GM18868 (cell line): ENCODE results near the gene GDF7.

Source experiments
- ATAC-seq: cut with Tn5 transposase; IDR thresholded peaks from one replicate; pipeline ENCODE4 v1.9.1; 2021; ENCODE audit warnings: mild to moderate bottlenecking, moderate library complexity; ENCODE audit not compliant: unreplicated experiment

The GDF7 gene

GRCh38 chr2:20643060-20643459 is 23.9 kb upstream of the GDF7 start:
- no peak for ATAC-seq

DNA sequence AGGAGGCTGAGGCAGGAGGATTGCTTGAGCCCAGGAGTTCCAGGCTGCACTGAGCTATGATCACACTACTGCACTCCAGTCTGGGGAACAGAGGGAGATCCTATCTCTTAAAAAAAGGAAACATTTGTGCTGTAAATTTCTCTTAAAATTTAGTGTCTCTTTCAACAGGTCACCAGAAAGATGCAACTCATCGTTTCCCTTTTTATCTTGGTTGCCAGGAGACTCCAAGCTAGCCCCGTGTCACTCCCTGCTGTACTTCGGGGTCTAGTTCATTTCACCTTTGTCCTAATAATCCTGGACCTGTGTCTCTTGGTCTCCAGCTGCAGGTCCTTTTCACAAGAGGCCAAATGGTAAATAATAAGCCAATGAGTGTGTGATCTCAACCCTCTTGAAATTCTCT is 23.1 kb upstream of the GDF7 start:
- no peak for ATAC-seq

- ATAC-seq, result no peak
Observed at GRCh38 chr2:20645301-20645701, 21.6 kb upstream of the GDF7 start.

DNA sequence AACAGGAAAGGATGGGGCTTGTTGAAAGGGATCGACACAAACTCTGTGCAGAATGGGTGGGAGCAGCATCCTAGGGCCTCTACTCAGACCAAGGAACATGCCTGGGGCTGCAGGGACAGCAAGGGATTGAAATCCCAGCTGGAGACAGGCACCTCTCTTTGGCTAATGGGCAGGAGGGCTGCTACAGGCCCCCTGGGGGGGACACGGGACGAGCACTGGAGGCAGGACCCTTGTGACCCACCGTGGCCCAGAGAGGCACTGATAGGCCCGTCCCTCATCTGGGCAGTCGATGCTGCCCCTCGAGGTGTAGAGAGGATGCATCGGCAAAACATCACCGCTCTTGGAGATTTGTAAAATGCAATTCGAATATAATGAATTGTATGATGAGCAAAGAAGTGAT is 21.2 kb upstream of the GDF7 start:
- no peak for ATAC-seq

- ATAC-seq, result no peak
Observed at GRCh38 chr2:20646446-20646845, 20.5 kb upstream of the GDF7 start.

- no peak for ATAC-seq
Observed at GRCh38 chr2:20647211-20647610, 19.7 kb upstream of the GDF7 start.

GRCh38 chr2:20647738-20648137 is 19.2 kb upstream of the GDF7 start:
- ATAC-seq, result no peak

GRCh38 chr2:20648206-20648605 is 18.7 kb upstream of the GDF7 start:
- ATAC-seq, result no peak

GRCh38 chr2:20648831-20649230 is 18.1 kb upstream of the GDF7 start:
- ATAC-seq, result no peak

- no peak for ATAC-seq
Observed at GRCh38 chr2:20649576-20649975, 17.4 kb upstream of the GDF7 start.

DNA sequence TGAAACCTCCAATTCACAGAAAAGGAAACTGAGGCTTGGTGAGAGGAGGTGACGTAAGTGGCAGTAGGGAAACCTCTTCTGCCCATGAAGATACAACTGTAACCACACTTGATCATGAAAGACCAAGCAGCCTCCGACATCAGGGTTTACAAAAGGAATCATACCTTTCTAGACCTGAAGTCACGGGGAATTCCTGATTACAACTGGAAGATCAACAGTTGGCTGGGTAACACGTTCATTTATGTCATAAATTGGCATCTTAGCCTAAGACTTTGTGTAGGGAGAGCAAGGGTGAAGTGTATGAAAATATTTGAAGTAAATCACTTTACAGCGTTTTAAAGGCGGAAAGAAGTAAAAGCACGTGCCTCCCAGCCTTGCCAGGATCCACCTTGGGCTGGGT is 17.0 kb upstream of the GDF7 start:
- ATAC-seq, result no peak

DNA sequence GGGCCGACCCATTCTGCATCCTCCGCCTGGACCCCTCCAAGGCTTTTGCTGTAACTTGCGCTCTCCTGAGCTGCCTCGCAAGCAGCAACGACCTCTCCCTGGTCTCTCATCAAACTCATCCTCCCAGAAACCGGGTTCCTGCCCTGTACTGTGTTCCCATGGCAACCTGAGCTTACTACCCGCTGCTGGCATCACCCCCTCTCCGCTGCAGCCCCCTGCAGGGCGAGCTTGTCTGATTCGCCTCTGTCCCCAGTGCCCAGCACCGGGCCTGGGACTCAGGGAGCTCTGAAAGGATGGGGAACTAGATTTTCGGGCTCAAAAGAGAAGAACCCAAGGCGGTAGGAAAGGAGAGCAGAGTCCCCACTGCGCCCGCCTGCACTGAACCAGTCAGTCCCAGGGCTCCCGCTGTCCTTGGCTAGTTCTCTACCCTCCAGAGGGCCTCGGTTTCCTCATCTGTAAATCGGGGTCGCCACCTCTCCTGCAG is 16.5 kb upstream of the GDF7 start:
- ATAC-seq, result peak; percentile 17

- ATAC-seq, result peak; percentile 93
Observed at GRCh38 chr2:20650877-20651730, 15.8 kb upstream of the GDF7 start, which contains the start of gene HS1BP3. Gene HS1BP3, minus strand, starts transcription at chr2:20651098. Its CDS starts 35 bp downstream, at chr2:20651063.

DNA sequence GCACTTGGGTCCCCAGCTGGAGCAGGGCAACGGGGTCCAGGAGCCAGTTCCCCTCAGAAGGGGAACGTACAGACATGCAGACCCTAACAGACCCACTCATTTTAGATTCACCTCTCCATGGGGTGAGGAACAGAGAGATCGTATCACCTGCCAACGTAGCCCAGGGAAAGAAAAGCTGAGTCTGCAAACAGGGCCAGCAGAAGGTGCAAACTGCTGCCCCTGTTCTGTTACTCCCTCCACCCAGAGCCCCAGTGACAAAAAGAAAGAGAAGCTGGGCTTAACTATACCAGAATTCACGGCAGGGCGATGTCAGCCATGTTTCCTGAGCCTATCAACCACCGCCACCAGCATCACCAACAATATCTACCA is 15.2 kb upstream of the GDF7 start:
- ATAC-seq, result no peak

DNA sequence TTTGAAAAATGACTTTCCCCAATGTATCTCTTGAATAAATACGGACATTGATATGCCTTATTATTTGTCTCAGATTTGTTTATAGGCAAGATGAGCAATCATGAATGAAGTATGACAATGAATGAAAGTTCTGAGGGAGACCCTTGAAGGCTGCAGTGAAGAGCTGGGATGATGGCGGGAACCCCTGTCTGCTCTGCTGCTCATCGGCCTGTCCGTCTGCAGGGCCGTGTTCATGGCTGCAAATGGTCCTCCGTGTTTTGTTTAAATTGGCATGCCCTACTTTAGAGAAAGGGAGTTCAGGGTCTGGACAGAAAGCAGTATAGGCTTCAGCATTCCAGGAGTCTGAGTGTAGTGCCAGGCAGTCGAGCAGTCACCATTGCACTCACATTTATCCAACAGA is 14.8 kb upstream of the GDF7 start:
- no peak for ATAC-seq

DNA sequence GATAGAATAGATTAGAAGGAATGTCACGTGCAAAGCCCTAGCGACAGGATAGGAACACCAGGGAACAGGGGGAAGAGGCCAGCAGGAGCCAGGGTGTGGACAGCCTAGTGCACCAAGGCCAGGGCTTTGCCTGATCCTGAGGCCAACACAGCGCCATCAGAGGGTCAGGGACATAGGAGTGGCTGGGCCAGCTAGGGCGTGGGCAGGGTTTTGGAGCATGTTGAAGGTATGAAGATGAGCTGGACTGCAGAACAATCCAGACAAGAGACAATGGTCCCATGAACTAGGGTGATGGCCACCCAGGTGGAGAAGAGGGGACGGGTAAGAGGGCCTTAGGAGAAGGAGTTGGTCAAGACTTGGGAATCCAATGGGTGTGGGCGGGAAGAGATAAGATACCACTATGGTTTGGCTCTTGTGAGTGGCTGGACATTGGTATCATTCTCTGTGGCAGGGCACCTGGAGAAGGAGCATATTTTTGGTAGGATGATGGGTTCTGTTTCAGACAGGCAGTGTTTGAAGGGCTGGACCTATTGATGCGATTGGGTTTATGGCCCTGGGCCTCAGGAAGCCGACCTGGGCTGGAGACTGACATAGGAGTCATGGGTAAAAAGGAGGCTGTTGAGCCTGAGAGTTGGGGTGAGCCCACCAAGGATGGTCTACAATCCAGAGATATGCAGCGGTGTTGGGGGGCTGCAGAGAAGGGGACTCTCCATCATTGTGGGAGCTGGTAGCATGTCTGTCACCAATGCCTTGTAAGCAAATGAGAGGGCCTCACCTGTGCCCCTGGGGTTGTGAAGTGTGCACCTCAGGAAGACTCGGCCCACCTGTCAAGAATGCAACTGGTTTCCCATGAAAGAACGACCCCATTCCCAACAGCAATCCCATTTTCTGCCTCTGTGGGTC is 14.0 kb upstream of the GDF7 start:
- ATAC-seq, result no peak

- ATAC-seq, result no peak
Observed at GRCh38 chr2:20653695-20654534, 13.0 kb upstream of the GDF7 start.

GRCh38 chr2:20654535-20654813 is 12.5 kb upstream of the GDF7 start:
- no peak for ATAC-seq

DNA sequence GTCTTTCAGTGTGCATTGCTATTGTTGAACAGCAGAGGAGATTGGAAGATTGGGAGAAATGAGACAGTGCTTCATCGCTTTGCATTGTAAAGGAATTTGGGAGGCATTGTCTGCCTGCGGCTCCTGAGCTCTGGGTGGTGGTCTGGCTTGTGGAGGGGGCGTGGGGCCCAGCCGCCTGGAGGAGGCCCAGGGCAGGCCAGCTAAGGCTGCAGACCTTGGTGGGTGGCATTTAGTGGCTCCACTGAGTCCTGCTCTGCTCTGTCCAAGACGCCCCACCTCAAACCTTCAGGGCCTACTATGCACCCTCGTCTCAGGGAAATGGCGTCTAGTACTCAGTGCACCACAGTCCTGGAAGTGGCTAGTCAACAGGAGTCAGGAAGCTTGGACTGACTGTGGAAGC is 10.4 kb upstream of the GDF7 start:
- ATAC-seq, result no peak

- no peak for ATAC-seq
Observed at GRCh38 chr2:20657522-20658235, 9.3 kb upstream of the GDF7 start.
